Type B pancreatic cell (in vitro differentiated cells): ENCODE data around the gene TUT4. TPM values are rescaled to one million over a fixed set of nuclear protein-coding genes. Genes with fewer than 3 reads are reported as not detected.

Experiments used
- DNase-seq: peaks from one replicate; pipeline ENCODE4 v3.0.0; 2021; ENCODE audit warnings: mixed read lengths; ENCODE audit not compliant: unreplicated experiment; ENCODE audit errors: extremely low spot score
- H3K27ac Mint-ChIP-seq: 2 replicates; pipeline ENCODE4 v1.8.0; 2021; ENCODE audit warnings: mild to moderate bottlenecking, mixed read lengths
- H3K27me3 Mint-ChIP-seq: 2 replicates; pipeline ENCODE4 v1.8.0; 2021; ENCODE audit warnings: mixed read lengths
- H3K36me3 Mint-ChIP-seq: 2 replicates; pipeline ENCODE4 v1.8.0; 2021; ENCODE audit warnings: mixed read lengths
- H3K4me1 Mint-ChIP-seq: one replicate; pipeline ENCODE4 v1.8.0; 2021; ENCODE audit warnings: mixed read lengths; ENCODE audit not compliant: unreplicated experiment
- H3K4me3 Mint-ChIP-seq: 2 replicates; pipeline ENCODE4 v1.8.0; 2021; ENCODE audit warnings: mild to moderate bottlenecking, mixed read lengths
- H3K9me3 Mint-ChIP-seq: 2 replicates; pipeline ENCODE4 v1.8.0; 2021; ENCODE audit warnings: mixed read lengths
- total RNA-seq: library from RNA; stranded (reverse); gene quantifications from 2 replicates; pipeline ENCODE4 v1.2.1, GENCODE V29; 2021; ENCODE audit warnings: low replicate concordance
- TF ChIP-seq, protein P1 (sequence below): fragments of 200-600 bp; sonication (generic); conservative IDR thresholded peaks from 2 replicates; pipeline ENCODE4 v1.5.0; 2021; ENCODE audit warnings: antibody characterized with exemption, mild to moderate bottlenecking

Gene TUT4
- total RNA-seq, 1 donor from 2014 or later = 108 TPM

DNA sequence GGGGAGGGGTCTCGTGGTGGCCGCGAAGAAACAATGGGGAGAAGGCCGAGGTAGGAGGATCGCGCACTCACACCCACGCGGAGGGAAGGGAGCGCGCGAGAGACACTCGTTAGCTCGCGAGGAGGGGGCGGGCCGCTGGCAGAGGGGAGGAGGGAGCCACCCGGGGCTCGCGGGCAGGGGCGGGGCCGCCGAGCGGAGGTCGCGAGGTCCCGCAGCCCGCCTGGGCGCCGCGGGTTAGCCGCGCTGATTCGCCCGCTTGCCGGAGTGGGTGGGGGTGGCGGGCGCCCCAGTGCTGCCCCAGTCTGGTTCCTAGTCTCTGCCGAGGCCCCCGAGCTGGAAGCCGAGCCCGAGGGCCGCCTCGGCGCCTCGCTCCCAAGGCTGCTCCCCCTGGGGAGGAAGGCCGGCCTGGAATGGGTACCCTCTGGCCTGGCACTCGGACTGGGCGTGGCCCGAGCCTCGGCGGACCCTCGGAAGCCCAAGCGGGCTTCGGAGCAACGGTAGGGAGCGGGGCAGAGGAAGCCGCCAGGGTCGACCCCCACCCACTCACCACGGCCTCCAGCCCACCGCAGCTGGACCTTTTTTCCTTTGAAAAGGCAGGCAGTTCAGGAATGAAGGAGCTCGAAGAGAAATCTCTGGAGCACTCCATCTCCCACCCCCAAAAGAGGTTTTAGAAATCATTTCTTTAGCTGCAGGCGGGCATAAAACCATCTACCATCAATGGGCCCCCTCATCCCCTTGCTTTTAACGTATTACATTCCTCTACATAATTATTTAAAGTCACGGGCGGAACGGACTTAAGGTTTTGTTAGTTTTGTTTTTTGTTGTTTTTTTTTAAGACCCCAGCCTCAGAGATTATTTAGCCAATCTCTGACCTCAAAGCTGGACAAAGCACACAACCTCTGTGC, 722 bp upstream of the TUT4 start:
- H3K9me3 Mint-ChIP-seq = no peaks in the 10 kb centered on the region
- H3K27ac Mint-ChIP-seq = peak overlapping the region; percentile 87
- peak; percentile 95 for DNase-seq
- peaks cover 4% of the 10 kb centered on the region for H3K36me3 Mint-ChIP-seq
- H3K27me3 Mint-ChIP-seq = no peaks in the 10 kb centered on the region
- peaks cover 28% of the 10 kb centered on the region for H3K4me1 Mint-ChIP-seq
- TF ChIP-seq, protein P1, sequence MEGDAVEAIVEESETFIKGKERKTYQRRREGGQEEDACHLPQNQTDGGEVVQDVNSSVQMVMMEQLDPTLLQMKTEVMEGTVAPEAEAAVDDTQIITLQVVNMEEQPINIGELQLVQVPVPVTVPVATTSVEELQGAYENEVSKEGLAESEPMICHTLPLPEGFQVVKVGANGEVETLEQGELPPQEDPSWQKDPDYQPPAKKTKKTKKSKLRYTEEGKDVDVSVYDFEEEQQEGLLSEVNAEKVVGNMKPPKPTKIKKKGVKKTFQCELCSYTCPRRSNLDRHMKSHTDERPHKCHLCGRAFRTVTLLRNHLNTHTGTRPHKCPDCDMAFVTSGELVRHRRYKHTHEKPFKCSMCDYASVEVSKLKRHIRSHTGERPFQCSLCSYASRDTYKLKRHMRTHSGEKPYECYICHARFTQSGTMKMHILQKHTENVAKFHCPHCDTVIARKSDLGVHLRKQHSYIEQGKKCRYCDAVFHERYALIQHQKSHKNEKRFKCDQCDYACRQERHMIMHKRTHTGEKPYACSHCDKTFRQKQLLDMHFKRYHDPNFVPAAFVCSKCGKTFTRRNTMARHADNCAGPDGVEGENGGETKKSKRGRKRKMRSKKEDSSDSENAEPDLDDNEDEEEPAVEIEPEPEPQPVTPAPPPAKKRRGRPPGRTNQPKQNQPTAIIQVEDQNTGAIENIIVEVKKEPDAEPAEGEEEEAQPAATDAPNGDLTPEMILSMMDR = no peak
- H3K4me3 Mint-ChIP-seq = peak overlapping the region; percentile 90

DNA sequence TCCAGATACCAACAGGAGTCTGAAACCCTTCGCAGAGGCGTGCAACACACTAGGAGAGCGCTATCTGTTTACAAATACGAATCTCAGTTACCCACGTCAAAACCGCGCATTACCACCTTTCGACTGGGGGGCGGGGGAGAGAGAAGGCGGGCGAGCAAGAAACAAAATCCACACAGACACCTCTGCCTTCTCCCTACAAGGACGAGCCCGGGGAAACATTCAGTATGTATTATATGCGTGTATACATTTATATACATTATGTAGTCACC, 722 bp downstream of the TUT4 start:
- H3K4me1 Mint-ChIP-seq = peaks cover 29% of the 10 kb centered on the region
- no peak overlapping the region for H3K4me3 Mint-ChIP-seq
- H3K27me3 Mint-ChIP-seq = no peaks in the 10 kb centered on the region
- no peaks in the 10 kb centered on the region for H3K9me3 Mint-ChIP-seq
- TF ChIP-seq, protein P1 = no peak
- no peak overlapping the region for H3K27ac Mint-ChIP-seq
- peaks cover 4% of the 10 kb centered on the region for H3K36me3 Mint-ChIP-seq
- no peak for DNase-seq

DNA sequence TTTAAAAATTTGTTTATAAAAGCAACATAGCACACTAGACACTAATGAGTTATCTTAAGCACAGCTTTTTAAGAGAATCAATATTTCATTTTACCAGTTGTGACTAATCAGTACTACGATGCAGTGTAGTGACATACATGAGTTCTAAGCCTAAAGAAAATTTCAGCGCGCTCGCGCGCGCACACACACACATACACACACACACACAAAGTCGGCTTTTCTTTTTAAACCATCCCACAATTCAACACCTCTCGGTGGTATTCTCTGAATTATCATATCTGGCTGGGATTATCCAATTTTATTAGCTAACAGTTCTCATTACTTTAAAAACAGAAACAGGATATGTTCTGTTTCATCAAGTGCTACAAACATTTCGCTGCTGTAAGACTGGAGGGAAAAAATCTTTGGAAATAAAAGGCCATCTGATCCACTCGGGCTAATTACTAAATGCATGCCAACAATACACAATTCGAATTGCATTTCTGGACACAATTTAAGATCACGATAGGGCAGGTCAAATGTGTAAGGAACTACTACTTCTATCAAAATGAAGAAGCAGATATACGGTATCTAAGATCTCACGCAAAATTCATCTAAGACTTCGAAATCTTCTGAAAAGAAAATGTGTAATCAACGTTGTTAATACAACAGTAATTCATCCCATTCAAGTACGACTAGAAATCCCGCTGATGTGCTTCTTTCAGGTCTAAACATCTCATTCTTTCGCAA, 1.2 kb downstream of the TUT4 start:
- no peak for DNase-seq
- no peaks in the 10 kb centered on the region for H3K27me3 Mint-ChIP-seq
- H3K4me3 Mint-ChIP-seq = no peak overlapping the region
- H3K4me1 Mint-ChIP-seq = peaks cover 29% of the 10 kb centered on the region
- no peak overlapping the region for H3K27ac Mint-ChIP-seq
- no peaks in the 10 kb centered on the region for H3K9me3 Mint-ChIP-seq
- peaks cover 4% of the 10 kb centered on the region for H3K36me3 Mint-ChIP-seq
- TF ChIP-seq, protein P1 = no peak

DNA sequence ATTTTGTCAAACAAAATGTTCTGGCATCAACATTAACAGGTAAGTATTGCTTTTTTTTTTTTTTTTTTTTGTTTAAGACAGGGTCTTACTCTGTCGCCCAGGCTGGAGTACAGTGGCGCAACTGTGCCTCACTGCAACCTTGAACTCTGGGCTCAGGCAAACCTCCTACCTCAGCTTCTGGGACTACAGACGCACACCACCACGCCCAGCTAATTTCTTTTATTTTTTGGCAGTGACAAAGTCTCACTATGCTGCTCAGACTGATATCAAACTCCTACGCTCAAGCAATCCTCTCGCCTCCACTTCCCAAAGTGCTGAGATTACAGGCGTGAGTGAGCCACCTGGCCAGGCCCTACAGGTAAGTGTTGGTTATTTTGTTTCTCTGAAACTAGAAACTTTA, 2.4 kb downstream of the TUT4 start:
- Mint-ChIP-seq H3K27me3 (no peaks in the 10 kb centered on the region), H3K27ac (no peak overlapping the region), H3K4me1 (peaks cover 29% of the 10 kb centered on the region), H3K9me3 (peaks cover 6% of the 10 kb centered on the region), H3K36me3 (peaks cover 10% of the 10 kb centered on the region), H3K4me3 (peak overlapping the region; percentile 74)
- TF ChIP-seq, protein P1 = no peak
- no peak for DNase-seq

DNA sequence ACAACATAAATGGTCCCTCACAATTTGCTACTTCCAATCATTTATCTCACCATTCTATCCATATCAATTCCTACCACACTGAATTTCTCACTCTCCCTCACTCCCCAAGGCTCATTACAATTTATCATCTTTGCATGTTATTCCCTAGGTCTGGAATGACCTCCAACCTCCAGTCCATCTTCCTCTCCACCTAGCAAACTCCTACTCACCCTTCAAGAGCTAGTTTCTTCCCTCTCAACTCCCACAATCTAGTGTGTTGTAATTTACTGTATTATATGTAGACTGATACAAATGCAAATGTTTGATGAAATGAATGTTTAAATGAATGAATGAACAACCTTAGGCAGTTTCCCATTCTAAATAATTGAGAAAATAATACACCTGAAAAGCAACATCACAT, 3.6 kb downstream of the TUT4 start:
- peaks cover 12% of the 10 kb centered on the region for H3K36me3 Mint-ChIP-seq
- peaks cover 6% of the 10 kb centered on the region for H3K9me3 Mint-ChIP-seq
- H3K4me3 Mint-ChIP-seq = no peak overlapping the region
- no peaks in the 10 kb centered on the region for H3K27me3 Mint-ChIP-seq
- TF ChIP-seq, protein P1 = no peak
- DNase-seq = no peak
- H3K4me1 Mint-ChIP-seq = peaks cover 18% of the 10 kb centered on the region
- H3K27ac Mint-ChIP-seq = no peak overlapping the region
